Mucosa of rectum (tissue), 2 donors: ENCODE results near the gene NTN1.

ENCODE experiments used
- H3K27ac ChIP-seq, 2 donors: one replicate each; pipeline ENCODE4 v1.7.0; 2013; ENCODE audit warnings: inconsistent platforms in 2 of 2, low read depth in 2 of 2, low read length in 2 of 2
- H3K27me3 ChIP-seq, 2 donors: one replicate each; pipeline ENCODE4 v1.7.0; 2013; ENCODE audit warnings: low read length in 2 of 2; ENCODE audit not compliant: control insufficient read depth in 2 of 2, insufficient read depth in 2 of 2
- H3K36me3 ChIP-seq, 2 donors: one replicate each; pipeline ENCODE4 v1.7.0; 2013; ENCODE audit warnings: low read length in 2 of 2; ENCODE audit not compliant: control insufficient read depth in 2 of 2, insufficient read depth in 2 of 2
- H3K4me1 ChIP-seq, 2 donors: one replicate each; pipeline ENCODE4 v1.7.0; 2013; ENCODE audit warnings: low read length in 2 of 2, mild to moderate bottlenecking in 1 of 2; ENCODE audit not compliant: control insufficient read depth in 2 of 2, insufficient read depth in 2 of 2
- H3K4me3 ChIP-seq, 2 donors: one replicate each; pipeline ENCODE4 v1.7.0; 2013; ENCODE audit warnings: low read length in 2 of 2
- H3K9ac ChIP-seq, 2 donors: one replicate each; pipeline ENCODE4 v1.7.0; 2013; ENCODE audit warnings: low read length in 2 of 2, low read depth in 1 of 2, mild to moderate bottlenecking in 1 of 2
- H3K9me3 ChIP-seq, 2 donors: one replicate each; pipeline ENCODE4 v1.7.0; 2013; ENCODE audit warnings: low read length in 2 of 2; ENCODE audit not compliant: control insufficient read depth in 2 of 2
- donor health status: healthy.
- donor health status: Normal muscosa, but diverticular disease.

Gene NTN1

GRCh38 chr17:9185688-9186284 is 164.5 kb downstream of the NTN1 start:
- Histone ChIP-seq H3K4me1 (peaks cover 0 to 2% of the 10 kb centered on the region in 2 donors), H3K27ac (no peak overlapping the region), H3K36me3 (no peaks in the 10 kb centered on the region), H3K9me3 (no peaks in the 10 kb centered on the region), H3K27me3 (no peaks in the 10 kb centered on the region), H3K9ac (no peak overlapping the region), H3K4me3 (no peak overlapping the region)

DNA sequence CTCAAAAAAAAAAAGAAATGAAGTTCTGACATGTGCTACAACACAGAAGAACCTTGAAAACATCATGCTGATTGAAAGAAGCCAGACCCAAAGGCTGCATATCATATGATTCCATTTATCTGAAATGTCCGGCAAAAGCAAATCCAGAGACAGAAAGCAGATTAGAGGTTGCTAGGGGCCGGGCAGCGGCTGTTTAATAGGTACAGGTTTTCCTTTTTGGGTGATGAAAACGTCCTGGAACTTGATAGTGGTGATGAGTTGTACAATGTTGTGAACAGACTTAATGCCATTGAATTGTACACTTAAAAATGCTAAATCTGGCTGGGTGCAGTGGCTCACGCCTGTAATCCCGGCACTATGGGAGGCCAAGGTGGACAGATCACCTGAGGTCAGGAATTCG is 166.5 kb downstream of the NTN1 start:
- Histone ChIP-seq H3K27me3 (no peaks in the 10 kb centered on the region), H3K9me3 (no peaks in the 10 kb centered on the region), H3K27ac (no peak overlapping the region), H3K4me1 (peaks cover 0 to 2% of the 10 kb centered on the region in 2 donors), H3K4me3 (no peak overlapping the region), H3K36me3 (no peaks in the 10 kb centered on the region), H3K9ac (no peak overlapping the region)

DNA sequence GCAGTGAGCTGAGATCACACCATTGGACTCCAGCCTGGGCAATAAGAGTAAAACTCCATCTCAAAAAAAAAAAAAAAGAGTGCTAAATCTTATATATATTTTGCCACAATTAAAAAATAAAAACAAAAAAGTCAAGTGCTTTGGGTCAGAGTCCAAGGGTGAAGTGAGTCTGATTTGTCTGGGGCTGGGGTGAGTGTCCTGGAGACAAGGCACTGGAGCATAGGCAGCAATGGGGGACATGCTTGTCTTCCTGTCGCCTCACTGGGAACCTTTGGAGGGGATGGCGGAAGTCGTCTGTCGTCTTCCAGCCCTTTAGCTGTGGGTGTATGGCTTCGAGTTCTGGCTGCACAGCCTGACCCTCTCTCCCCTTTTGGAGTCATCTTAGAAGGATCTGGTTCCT is 167.1 kb downstream of the NTN1 start:
- Histone ChIP-seq H3K4me3 (no peak overlapping the region), H3K9ac (no peak overlapping the region), H3K36me3 (no peaks in the 10 kb centered on the region), H3K27me3 (no peaks in the 10 kb centered on the region), H3K27ac (no peak overlapping the region), H3K9me3 (no peaks in the 10 kb centered on the region), H3K4me1 (peaks cover 0 to 2% of the 10 kb centered on the region in 2 donors)

DNA sequence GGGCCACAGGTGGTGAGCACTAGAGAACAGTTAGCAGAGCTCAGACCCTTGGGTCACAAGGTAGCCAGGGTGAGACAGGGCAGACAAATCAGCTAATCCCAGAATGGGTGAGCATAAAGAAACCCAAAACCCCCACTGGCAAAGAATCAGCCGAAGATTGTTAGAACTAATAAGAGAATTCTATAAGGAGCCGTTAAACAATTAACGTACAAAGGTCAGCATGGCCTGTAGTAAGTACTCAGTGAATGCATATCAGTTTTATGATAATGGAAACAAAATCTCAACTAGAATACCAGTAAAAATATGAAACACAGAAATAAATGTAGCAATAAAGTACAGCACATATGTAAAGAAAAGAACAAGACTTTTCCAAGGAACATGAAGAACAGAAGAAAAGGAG is 168.6 kb downstream of the NTN1 start:
- Histone ChIP-seq H3K4me3 (no peak overlapping the region), H3K27ac (no peak overlapping the region)

DNA sequence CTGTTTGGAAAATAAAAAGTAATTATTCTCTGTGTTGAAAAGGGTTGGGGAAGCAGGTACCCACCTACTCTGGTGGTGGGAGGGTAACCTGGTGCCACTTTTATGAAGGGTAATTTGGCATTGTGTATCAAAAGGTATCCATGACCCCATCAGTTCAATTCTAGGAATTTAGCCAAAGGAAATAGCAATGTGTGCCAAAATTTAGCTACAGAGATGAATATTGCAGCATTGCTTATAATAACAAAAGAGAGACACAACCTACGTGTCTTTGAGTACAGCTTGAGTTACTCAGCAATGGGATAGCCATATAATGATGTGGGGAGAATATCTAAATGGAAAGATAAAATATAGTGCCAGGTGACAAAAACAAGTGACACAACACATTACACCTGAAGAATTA is 170.7 kb downstream of the NTN1 start:
- H3K4me1 ChIP-seq = peaks cover 5 to 15% of the 10 kb centered on the region in 2 donors
- H3K27me3 ChIP-seq = no peaks in the 10 kb centered on the region
- no peaks in the 10 kb centered on the region for H3K9me3 ChIP-seq
- no peaks in the 10 kb centered on the region for H3K36me3 ChIP-seq
- H3K9ac ChIP-seq = no peak overlapping the region
- no peak overlapping the region for H3K27ac ChIP-seq
- no peak overlapping the region for H3K4me3 ChIP-seq

More for the DNA sequence above, 168.6 kb downstream of the NTN1 start:
- Histone ChIP-seq H3K36me3 (no peaks in the 10 kb centered on the region), H3K27me3 (no peaks in the 10 kb centered on the region), H3K9me3 (no peaks in the 10 kb centered on the region), H3K9ac (no peak overlapping the region), H3K4me1 (peaks cover 0 to 2% of the 10 kb centered on the region in 2 donors)

- Histone ChIP-seq H3K27ac (no peak overlapping the region), H3K9ac (no peak overlapping the region), H3K4me3 (no peak overlapping the region), H3K36me3 (no peaks in the 10 kb centered on the region), H3K4me1 (peaks cover 5 to 14% of the 10 kb centered on the region in 2 donors), H3K9me3 (no peaks in the 10 kb centered on the region), H3K27me3 (no peaks in the 10 kb centered on the region)
Measured at GRCh38 chr17:9195411-9195810, 174.1 kb downstream of the NTN1 start.

GRCh38 chr17:9195961-9196670 is 174.8 kb downstream of the NTN1 start:
- no peaks in the 10 kb centered on the region for H3K9me3 ChIP-seq
- no peaks in the 10 kb centered on the region for H3K27me3 ChIP-seq
- no peaks in the 10 kb centered on the region for H3K36me3 ChIP-seq
- no peak overlapping the region for H3K4me3 ChIP-seq
- H3K9ac ChIP-seq = no peak overlapping the region
- H3K4me1 ChIP-seq = peaks cover 5 to 14% of the 10 kb centered on the region in 2 donors
- H3K27ac ChIP-seq = peak overlapping the region; percentile 20 to 72

- Histone ChIP-seq H3K9me3 (no peaks in the 10 kb centered on the region), H3K27ac (no peak overlapping the region), H3K4me1 (peaks cover 5 to 14% of the 10 kb centered on the region in 2 donors), H3K9ac (no peak overlapping the region), H3K27me3 (no peaks in the 10 kb centered on the region), H3K36me3 (no peaks in the 10 kb centered on the region), H3K4me3 (no peak overlapping the region)
Measured at GRCh38 chr17:9199571-9200551, 178.6 kb downstream of the NTN1 start.

DNA sequence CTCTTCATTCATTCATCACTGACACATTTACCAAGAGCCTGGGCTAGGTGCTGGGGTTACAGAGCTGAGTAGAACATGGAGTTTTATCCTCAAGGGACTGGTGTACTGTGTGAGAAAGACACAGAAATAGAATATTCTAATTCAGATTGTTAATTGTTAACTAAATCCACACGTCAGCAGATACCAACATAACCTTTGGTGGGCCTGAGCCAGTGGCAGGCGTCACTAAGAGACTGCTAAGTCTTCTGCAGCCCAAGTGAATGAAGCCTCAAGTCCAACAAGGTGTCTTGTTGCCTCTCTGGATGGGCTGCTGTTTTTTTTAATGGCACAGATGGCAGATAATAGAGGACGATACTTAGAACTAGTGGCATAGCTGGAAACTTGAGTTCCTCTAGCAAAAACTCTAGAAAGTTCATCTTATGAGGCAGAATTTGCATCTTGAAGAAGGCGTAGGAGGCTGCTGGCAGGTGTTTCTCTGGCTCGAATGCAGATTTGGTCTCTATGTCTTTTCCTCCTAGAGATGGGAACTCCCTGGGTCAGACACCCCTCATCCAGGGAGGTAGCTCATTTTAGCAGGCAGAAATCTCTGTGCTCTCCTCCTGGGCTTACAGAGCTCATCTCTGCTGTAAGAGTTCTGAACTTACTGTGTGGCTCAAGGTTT is 179.5 kb downstream of the NTN1 start:
- no peaks in the 10 kb centered on the region for H3K36me3 ChIP-seq
- H3K4me1 ChIP-seq = peaks cover 6 to 16% of the 10 kb centered on the region in 2 donors
- no peak overlapping the region for H3K9ac ChIP-seq
- no peaks in the 10 kb centered on the region for H3K9me3 ChIP-seq
- H3K27me3 ChIP-seq = no peaks in the 10 kb centered on the region
- no peak overlapping the region for H3K4me3 ChIP-seq
- H3K27ac ChIP-seq = no peak overlapping the region
